NOMO-1 (cell line): ENCODE results near the gene FBXW8.

Experiments used
- DNase-seq, 2 experiments: peaks; one replicate each; lab custom pipeline; 2025; ENCODE audit not compliant: unreplicated experiment in 2 of 2; lab: John Stamatoyannopoulos, UW

FBXW8 gene

DNA sequence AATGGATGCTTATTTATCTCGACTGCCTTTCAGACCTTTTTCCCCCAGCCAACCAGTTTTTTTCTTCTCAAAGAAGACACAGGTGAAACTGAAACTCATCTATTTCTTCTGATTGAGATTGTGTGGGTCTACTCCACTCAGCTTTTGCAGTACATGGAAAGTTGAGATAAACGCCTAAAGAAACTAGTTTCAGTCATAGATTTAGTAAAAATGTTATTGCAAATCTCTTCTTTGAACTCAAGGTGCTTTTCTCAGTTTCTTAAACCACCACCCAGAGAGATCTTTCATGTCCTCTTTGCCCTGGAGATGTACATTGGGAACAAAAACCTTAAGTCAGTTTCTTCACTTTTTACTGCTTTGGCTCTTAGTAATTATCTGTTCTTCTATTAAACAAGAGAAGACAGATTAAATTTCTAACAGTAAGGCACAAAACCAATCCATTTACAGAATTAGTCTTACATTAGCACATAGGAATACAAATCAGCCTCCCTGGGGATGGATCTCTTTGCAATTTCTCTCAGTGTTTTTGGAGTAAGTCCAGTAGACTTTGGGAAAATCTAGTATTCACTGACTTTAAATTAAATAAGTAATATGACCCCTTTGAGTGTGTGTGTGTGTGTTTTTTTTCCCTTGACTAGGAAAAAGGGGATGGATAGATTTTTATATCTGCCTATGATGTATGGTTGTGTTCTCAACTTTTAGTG, 11.6 kb downstream of the FBXW8 start:
- DNase-seq: no peak

- peak in 1 of 2 experiments; percentile 56 for DNase-seq
These were observed 14.1 kb downstream of the FBXW8 start for GRCh38 chr12:116924558-116925453.

GRCh38 chr12:116926283-116927243, 15.8 kb downstream of the FBXW8 start:
- DNase-seq: no peak

GRCh38 chr12:116927244-116927940, 16.6 kb downstream of the FBXW8 start:
- no peak for DNase-seq

- no peak for DNase-seq
These were observed 17.8 kb downstream of the FBXW8 start for GRCh38 chr12:116928504-116928903.

DNA sequence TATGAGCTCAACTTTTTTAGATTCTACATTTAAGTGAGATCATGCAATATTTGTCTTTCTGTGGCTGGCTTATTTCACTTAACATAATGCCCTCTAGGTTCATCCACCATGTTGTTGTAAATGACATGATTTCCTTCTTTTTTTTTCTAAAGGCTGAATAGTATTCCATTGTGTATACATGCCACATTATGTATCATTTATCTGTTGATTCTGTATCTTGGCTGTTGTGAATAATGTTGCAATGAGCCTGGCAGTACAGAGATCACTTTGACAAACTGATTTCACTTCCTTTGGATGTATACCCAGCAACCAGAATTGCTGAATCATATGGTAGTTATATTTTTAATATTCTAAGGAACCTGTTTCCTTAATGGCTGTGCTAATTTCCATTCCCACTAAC, 19.1 kb downstream of the FBXW8 start:
- DNase-seq: peak in 1 of 2 experiments; percentile 5

DNA sequence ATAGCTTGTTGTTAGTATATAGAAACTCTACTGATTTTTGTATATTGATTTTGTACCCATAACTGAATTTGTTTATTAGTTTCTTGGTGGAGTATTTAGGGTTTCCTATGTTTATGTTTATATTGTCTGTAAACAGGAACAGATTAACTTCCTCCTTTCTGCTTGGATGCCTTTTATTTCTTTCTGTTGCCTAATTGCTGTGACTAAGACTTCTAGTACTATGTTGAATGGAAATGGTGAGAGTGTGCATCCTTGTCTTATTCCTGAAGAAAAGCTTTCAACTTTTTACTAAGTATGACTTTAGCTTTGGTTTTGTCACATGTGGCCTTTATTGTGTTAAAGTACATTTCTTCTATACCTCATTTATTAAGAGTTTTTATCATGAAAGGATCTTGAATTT, 20.9 kb downstream of the FBXW8 start:
- peak in 1 of 2 experiments; percentile 13 for DNase-seq

DNA sequence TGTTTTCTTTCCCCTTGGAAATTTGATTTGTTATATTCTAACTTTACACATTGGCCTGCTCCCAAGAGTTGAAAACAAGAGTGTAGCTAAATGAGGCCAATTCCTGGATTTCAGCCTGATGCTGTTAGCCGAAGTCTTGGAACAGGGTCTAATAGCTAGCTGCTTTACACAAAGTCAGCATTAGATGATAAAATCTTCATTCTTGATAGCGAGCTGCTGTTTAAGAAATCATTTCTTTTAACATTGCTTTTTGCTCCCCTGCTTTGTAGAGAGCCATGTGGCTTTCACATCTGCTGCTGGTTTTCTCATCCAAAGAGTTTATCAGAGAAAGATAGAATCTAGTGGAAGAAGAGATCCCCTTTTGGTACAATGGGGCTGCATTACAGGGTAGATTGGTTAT, 22.3 kb downstream of the FBXW8 start:
- no peak for DNase-seq

GRCh38 chr12:116933512-116934246, 22.9 kb downstream of the FBXW8 start:
- no peak for DNase-seq

DNA sequence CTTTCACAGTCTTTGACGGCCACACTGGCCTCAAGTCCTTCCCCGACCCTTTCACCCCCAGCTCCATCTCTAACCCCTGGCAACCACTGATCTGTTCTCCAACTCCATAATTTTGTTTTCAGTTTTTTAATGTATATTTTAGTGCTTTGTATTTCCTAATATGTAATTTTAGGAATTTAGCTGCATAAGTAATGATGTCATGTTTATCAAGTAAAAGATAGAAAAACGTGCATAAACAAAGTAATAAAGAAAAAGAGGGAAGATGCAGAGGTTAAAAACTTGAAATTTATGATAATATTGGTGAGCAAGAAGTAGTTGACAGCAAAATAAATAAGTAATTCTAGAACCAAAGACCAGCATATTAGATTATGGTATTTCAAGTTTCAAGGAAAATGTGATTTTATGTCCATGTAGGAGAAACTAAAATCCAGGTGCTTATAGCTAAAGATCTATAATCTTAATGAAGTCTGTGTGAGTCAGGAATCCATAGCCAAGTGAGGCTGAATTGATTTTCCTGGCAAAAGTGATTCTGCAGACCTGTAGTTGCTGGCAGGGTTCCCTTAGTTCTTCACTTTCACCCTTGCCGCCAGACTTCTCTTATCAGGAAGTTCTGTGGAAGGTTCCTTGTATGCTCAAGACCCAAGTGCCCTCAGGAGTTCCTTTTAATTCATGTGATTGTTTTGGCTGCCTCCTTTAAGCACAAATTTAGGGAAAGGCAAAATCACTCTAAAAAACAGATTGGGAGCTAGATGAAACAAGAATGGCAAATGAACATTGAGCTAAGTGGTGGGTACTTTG, 24.4 kb downstream of the FBXW8 start:
- no peak for DNase-seq

- no peak for DNase-seq
These were observed 26.9 kb downstream of the FBXW8 start for GRCh38 chr12:116937640-116938039.

DNA sequence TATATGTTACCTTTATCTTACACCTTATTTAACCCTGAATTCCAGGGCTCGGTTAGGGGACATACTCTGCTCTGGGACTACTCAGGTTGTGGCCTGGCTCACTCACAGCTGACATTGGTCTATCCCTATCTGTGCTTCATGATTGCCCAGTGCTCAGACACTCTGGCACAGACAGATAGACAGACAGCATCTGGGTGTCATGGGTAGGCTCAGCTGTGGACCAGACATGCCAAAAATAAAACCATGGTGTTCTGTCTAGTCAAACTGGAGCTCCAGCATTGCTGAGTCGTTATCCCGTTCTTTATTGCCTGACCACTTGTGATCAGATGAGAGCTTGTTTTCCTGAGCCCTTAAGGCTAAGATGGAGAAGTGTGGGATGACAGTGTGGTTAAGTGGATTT, 29.0 kb downstream of the FBXW8 start:
- DNase-seq: no peak

- DNase-seq: no peak
These were observed 30.4 kb downstream of the FBXW8 start for GRCh38 chr12:116941188-116941587.

DNA sequence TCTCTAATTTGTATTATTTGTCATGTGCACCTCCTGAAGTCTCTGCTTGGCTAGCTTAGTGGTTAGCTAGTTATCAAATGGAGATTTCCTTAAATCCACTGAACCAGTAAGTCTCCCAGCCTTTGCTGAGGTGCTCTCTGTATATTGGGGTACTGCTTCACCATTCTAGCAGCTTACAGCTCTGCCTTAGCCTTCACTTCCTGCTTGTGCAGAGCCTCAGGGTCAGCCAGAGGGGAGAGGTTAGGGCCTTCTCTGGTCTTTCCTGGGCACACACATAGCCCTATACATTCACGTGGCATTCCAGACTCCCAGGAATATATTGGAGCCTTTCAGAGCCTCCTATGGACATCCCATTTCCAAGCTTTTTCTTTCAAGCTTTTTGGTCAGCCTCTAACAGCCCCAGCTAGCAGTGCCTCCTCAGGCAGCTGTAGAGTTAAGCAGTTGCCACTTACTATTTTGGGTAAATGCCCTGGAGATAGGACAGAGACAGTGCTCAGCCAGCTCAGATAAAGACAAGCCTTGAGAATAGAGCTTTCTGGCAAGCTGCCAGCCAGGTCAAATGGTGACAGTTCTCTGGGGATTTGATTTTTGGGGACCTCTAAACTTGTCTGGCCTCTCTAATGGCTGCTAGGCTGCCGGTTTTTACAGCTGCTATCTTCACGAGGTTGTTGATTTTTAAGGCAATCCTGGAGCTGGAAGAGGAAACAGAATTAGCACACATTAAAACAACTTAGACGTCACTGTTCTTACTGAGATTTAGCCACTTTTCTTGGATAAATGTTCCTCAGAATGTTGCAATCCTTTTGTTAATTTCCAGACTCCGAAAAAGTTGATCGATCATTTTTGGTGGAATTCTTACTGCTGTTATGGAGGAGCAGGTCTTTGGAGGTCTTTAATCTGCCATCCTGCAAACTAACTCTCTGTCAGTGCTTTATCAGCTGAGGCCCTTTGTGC, 32.9 kb downstream of the FBXW8 start:
- DNase-seq: no peak

DNA sequence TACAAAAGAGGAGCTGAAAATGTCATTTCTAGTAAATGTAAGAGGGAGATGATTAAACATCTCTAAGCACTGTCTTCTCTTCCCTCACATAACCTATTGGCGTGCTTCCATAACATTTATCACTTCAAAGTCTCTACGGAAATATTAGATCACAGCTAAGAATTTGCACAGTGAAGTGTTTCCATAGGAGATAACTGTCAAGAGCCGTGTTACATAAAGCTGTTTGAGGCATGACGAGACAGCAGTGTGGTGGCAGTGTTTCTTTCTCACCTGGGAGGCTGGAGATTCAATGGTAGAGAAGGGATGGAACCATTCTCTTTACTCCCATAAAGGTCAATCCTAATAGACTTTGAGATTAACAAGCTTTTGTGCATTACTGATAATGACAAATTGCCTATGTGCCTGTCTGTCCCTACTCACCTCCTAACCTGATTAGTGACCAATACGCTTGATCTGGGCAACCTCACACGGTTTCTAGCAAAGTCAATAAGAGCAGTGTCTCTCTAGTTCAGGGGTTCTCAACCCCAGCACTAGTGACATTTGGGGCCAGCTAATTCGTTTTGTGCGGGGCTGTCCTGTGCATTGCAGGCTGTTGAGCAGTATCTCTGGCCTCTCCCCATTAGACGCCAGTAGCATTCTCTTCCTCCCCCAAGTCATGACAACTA, 35.3 kb downstream of the FBXW8 start:
- no peak for DNase-seq

- DNase-seq: no peak
These were observed 37.5 kb downstream of the FBXW8 start for GRCh38 chr12:116948298-116948697.

GRCh38 chr12:116950628-116951325, 40.0 kb downstream of the FBXW8 start:
- DNase-seq: no peak
